IMR-90 (cell line): ENCODE measurements around the gene AATF. TPM values are rescaled to one million over a fixed set of nuclear protein-coding genes. Genes with fewer than 3 reads are reported as not detected.

ENCODE experiments used
- ATAC-seq: fragments of 200-7000 bp; cut with Tn5 transposase; 2 replicates; pipeline ENCODE4 v1.9.1; 2020; ENCODE audit warnings: low read depth, mild to moderate bottlenecking, moderate library complexity
- BruUV-seq: library from RNA; stranded (reverse); fragments of 400-500 nt; replicated peaks from 2 replicates; lab custom pipeline; 2021; lab: Mats Ljungman, UMichigan
- CTCF ChIA-PET: fragments of 300-600 bp; formaldehyde crosslinking; extraction: SDS; loops from one replicate; lab custom pipeline; 2021; ENCODE audit warnings: antibody characterized with exemption; lab: Yijun Ruan, JAX
- POLR2A ChIA-PET: fragments of 300-600 bp; sonication (Branson Sonifier 250); formaldehyde crosslinking; loops from one replicate; lab custom pipeline; 2022; ENCODE audit warnings: antibody characterized with exemption; ENCODE audit not compliant: unreplicated experiment; lab: Charles Lee
- DNase-seq: peaks from one replicate; pipeline ENCODE4 v3.0.0; 2013
- H2AFZ ChIP-seq: replicated peaks from 2 replicates; pipeline ENCODE3; 2013; ENCODE audit warnings: low read length, mild to moderate bottlenecking; ENCODE audit not compliant: poor library complexity
- H2AK5ac ChIP-seq: 2 replicates; pipeline ENCODE4 v1.6.1; 2013; ENCODE audit warnings: low read depth, low read length, inconsistent platforms
- H2AK9ac ChIP-seq: replicated peaks from 2 replicates; pipeline ENCODE3; 2013; ENCODE audit warnings: mild to moderate bottlenecking, low read depth, low read length, moderate library complexity; ENCODE audit not compliant: poor library complexity
- H2BK120ac ChIP-seq: 2 replicates; pipeline ENCODE4 v1.6.1; 2013; ENCODE audit warnings: low read depth, low read length, inconsistent platforms
- H2BK15ac ChIP-seq: 3 replicates; pipeline ENCODE4 v1.6.1; 2013; ENCODE audit warnings: low read depth, low read length, inconsistent platforms
- H2BK20ac ChIP-seq: 2 replicates; pipeline ENCODE4 v1.6.1; 2013; ENCODE audit warnings: low read depth, mild to moderate bottlenecking, inconsistent platforms, low read length, moderate library complexity
- H2BK5ac ChIP-seq: 2 replicates; pipeline ENCODE4 v1.6.1; 2013; ENCODE audit warnings: mild to moderate bottlenecking, low read depth, low read length, inconsistent platforms; ENCODE audit not compliant: poor library complexity, severe bottlenecking
- H3K14ac ChIP-seq: replicated peaks from 2 replicates; pipeline ENCODE4 v1.6.1; 2013; ENCODE audit warnings: low read depth, low read length, inconsistent platforms
- H3K18ac ChIP-seq: 2 replicates; pipeline ENCODE4 v1.6.1; 2013; ENCODE audit warnings: low read depth, low read length, control low read depth
- H3K23ac ChIP-seq: 2 replicates; pipeline ENCODE4 v1.6.1; 2013; ENCODE audit warnings: low read depth, low read length, inconsistent platforms
- H3K27ac ChIP-seq: 2 replicates; pipeline ENCODE4 v1.5.1; 2013; ENCODE audit warnings: mild to moderate bottlenecking, control low read depth, low read length; ENCODE audit not compliant: insufficient read depth
- H3K27me3 ChIP-seq: 2 replicates; pipeline ENCODE4 v1.6.1; 2013; ENCODE audit warnings: low read length; ENCODE audit not compliant: control insufficient read depth, insufficient read depth
- H3K36me3 ChIP-seq: 2 replicates; pipeline ENCODE4 v1.6.1; 2013; ENCODE audit warnings: low read length, mixed read lengths; ENCODE audit not compliant: control insufficient read depth, insufficient read depth
- H3K4ac ChIP-seq: 2 replicates; pipeline ENCODE4 v1.6.1; 2013; ENCODE audit warnings: low read depth, low read length, inconsistent platforms
- H3K4me1 ChIP-seq: 2 replicates; pipeline ENCODE4 v1.6.1; 2013; ENCODE audit warnings: low read length, mixed read lengths; ENCODE audit not compliant: control insufficient read depth, insufficient read depth
- H3K4me2 ChIP-seq: 2 replicates; pipeline ENCODE4 v1.6.1; 2013; ENCODE audit warnings: low read depth, mild to moderate bottlenecking, control low read depth, low read length, moderate library complexity
- H3K4me3 ChIP-seq: 2 replicates; pipeline ENCODE4 v1.5.1; 2013; ENCODE audit warnings: low read depth, mild to moderate bottlenecking, control low read depth, low read length, moderate library complexity; ENCODE audit not compliant: insufficient read depth
- H3K56ac ChIP-seq: 2 replicates; pipeline ENCODE4 v1.6.1; 2013; ENCODE audit warnings: low read length, inconsistent platforms; ENCODE audit not compliant: insufficient read depth; ENCODE audit errors: extremely low read depth
- H3K79me1 ChIP-seq, 2 experiments: 2 replicates each; pipeline ENCODE4 v1.6.1; 2013; ENCODE audit warnings: low read length in 2 of 2, inconsistent platforms in 1 of 2, low read depth in 1 of 2
- H3K9ac ChIP-seq: 2 replicates; pipeline ENCODE4 v1.6.1; 2013; ENCODE audit warnings: low read depth, low read length, control low read depth
- H3K9me1 ChIP-seq: 2 replicates; pipeline ENCODE4 v1.6.1; 2013; ENCODE audit warnings: low read length, inconsistent platforms; ENCODE audit not compliant: insufficient read depth
- H3K9me3 ChIP-seq: 2 replicates; pipeline ENCODE4 v1.6.1; 2013; ENCODE audit warnings: low read length; ENCODE audit not compliant: control insufficient read depth, insufficient read depth
- H4K20me1 ChIP-seq: 2 replicates; pipeline ENCODE4 v1.6.1; 2013; ENCODE audit warnings: low read length, inconsistent platforms; ENCODE audit not compliant: insufficient read depth
- H4K5ac ChIP-seq: 2 replicates; pipeline ENCODE4 v1.6.1; 2013; ENCODE audit warnings: mild to moderate bottlenecking, low read depth, low read length, control low read depth
- H4K8ac ChIP-seq, 2 experiments: 2 replicates each; pipeline ENCODE4 v1.6.1; 2013; ENCODE audit warnings: low read depth in 2 of 2, low read length in 2 of 2, control low read depth in 1 of 2, inconsistent platforms in 1 of 2
- H4K91ac ChIP-seq: 2 replicates; pipeline ENCODE4 v1.6.1; 2013; ENCODE audit warnings: low read depth, low read length, inconsistent platforms; ENCODE audit not compliant: insufficient read depth
- BHLHE40 ChIP-seq: fragments of 150-350 bp; IDR thresholded peaks from 2 replicates; pipeline ENCODE4 v1.6.1; 2016; ENCODE audit warnings: mild to moderate bottlenecking, low read depth, low read length
- CEBPB ChIP-seq: IDR thresholded peaks from 2 replicates; pipeline ENCODE4 v1.6.1; 2012; ENCODE audit warnings: low read depth, low read length, improper control_type of control experiment
- CHD1 ChIP-seq: IDR thresholded peaks from 2 replicates; pipeline ENCODE4 v1.6.1; 2012; ENCODE audit warnings: low read depth, low read length, improper control_type of control experiment
- FOS ChIP-seq: fragments of 150-350 bp; IDR thresholded peaks from 2 replicates; pipeline ENCODE4 v1.6.1; 2016; ENCODE audit warnings: low read depth, low read length
- MAFK ChIP-seq: IDR thresholded peaks from 2 replicates; pipeline ENCODE4 v1.6.1; 2012; ENCODE audit warnings: low read depth, low read length, improper control_type of control experiment
- MXI1 ChIP-seq: IDR thresholded peaks from 2 replicates; pipeline ENCODE4 v1.6.1; 2012; ENCODE audit warnings: low read depth, mild to moderate bottlenecking, low read length, moderate library complexity, borderline replicate concordance
- NFE2L2 ChIP-seq: fragments of 150-350 bp; IDR thresholded peaks from 2 replicates; pipeline ENCODE4 v1.6.1; 2016; ENCODE audit warnings: low read depth, mild to moderate bottlenecking, low read length
- POLR2A ChIP-seq: IDR thresholded peaks from 2 replicates; pipeline ENCODE4 v1.6.1; 2012; ENCODE audit warnings: mild to moderate bottlenecking, low read depth, low read length
- RAD21 ChIP-seq: IDR thresholded peaks from 2 replicates; pipeline ENCODE4 v1.6.1; 2012; ENCODE audit warnings: low read length, improper control_type of control experiment
- RCOR1 ChIP-seq: IDR thresholded peaks from 2 replicates; pipeline ENCODE4 v1.6.1; 2012; ENCODE audit warnings: mild to moderate bottlenecking, low read length, improper control_type of control experiment; ENCODE audit not compliant: insufficient replicate concordance
- RFX5 ChIP-seq: IDR thresholded peaks from 2 replicates; pipeline ENCODE4 v1.8.0; 2012; ENCODE audit warnings: low read depth, mild to moderate bottlenecking, low read length, moderate library complexity
- dilution Hi-C: fragments of 300-500 bp; cut with HindIII; formaldehyde crosslinking; loops from one replicate; pipeline ENCODE4 v1.14.3; 2018; ENCODE audit warnings: low sequenced_read_pairs; ENCODE audit not compliant: unreplicated experiment
- in situ Hi-C: fragments of 300-500 bp; cut with MboI; formaldehyde crosslinking; loops from 3 replicates; pipeline ENCODE4 v1.14.3; 2019; ENCODE audit warnings: low sequenced_read_pairs, inconsistent platforms, mixed read lengths
- intact Hi-C: fragments of 100-400 bp; cut with micrococcal nuclease; formaldehyde crosslinking; loops from 2 replicates; pipeline ENCODE4 v1.10.0; 2022
- polyA plus RNA-seq, 3 experiments: library from polyadenylated mRNA; depleted of rRNA; stranded (reverse); fragments of >200 nt; gene quantifications; 2 replicates each; pipeline ENCODE4 v1.2.3, GENCODE V29; 2012; ENCODE audit warnings: low replicate concordance in 1 of 3
- total RNA-seq: library from RNA; depleted of rRNA; stranded (reverse); fragments of >200 nt; gene quantifications from 2 replicates; pipeline ENCODE4 v1.2.3, GENCODE V29; 2012
- TF ChIP-seq, protein P1 (sequence below): conservative IDR thresholded peaks from 2 replicates; pipeline ENCODE4 v1.5.1; 2012; ENCODE audit warnings: mild to moderate bottlenecking, low read depth, low read length, improper control_type of control experiment
- TF ChIP-seq, protein P2 (sequence below): fragments of 150-350 bp; IDR thresholded peaks from 2 replicates; pipeline ENCODE4 v1.6.1; 2017; ENCODE audit warnings: mild to moderate bottlenecking, antibody characterized with exemption, low read length, low read depth
- TF ChIP-seq, protein P3 (sequence below): fragments of 150-350 bp; IDR thresholded peaks from 2 replicates; pipeline ENCODE4 v1.6.1; 2016; ENCODE audit warnings: low read depth, mild to moderate bottlenecking, low read length, moderate library complexity, borderline replicate concordance

The AATF gene
- total and polyA plus RNA-seq, 2 of the 4 experiments (the other 2 are of a cell fraction): 21.0 to 34.8 TPM

DNA sequence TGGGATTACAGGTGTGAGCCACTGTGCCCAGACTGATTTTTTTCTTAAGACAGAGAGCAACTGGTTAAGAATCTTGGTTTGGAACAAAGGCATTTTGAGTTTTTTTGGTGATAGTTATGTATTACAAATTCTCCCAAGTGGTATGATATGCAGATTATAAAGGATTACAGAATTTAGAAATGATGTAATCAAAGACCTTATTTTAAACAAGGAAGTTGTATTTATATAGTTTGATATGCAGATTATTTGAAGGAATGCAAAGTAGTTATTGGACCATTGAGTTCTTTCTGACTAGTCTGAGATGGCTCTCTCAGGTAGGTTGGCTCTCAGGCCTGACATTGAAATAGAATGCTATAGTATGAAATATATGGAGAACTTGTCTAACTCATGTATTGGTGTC, 34.9 kb downstream of the AATF start:
- no peak overlapping the region for H4K5ac ChIP-seq
- no peak overlapping the region for H2AK5ac ChIP-seq
- no peaks in the 10 kb centered on the region for H3K9me3 ChIP-seq
- H4K20me1 ChIP-seq: no peaks in the 10 kb centered on the region; the same call in 1 of the 2 replicates
- in situ Hi-C loops: no loop called here
- no peak overlapping the region for H2BK15ac ChIP-seq
- H2AFZ ChIP-seq: no peak overlapping the region
- intact Hi-C loops: no loop called here
- dilution Hi-C loops: no loop called here
- H2BK20ac ChIP-seq: no peak overlapping the region
- ChIA-PET CTCF (no interaction called here), POLR2A (no interaction called here)
- H3K4me3 ChIP-seq: no peak overlapping the region
- no peak overlapping the region for H3K4me2 ChIP-seq
- peaks cover 14 to 20% of the 10 kb centered on the region in 2 experiments for H3K79me1 ChIP-seq
- no peak for ATAC-seq
- H3K14ac ChIP-seq: no peak overlapping the region
- no peak overlapping the region for H3K56ac ChIP-seq
- H4K91ac ChIP-seq: no peak overlapping the region
- no TSS peak for BruUV-seq
- H2BK5ac ChIP-seq: no peak overlapping the region
- TF ChIP-seq, protein P1, sequence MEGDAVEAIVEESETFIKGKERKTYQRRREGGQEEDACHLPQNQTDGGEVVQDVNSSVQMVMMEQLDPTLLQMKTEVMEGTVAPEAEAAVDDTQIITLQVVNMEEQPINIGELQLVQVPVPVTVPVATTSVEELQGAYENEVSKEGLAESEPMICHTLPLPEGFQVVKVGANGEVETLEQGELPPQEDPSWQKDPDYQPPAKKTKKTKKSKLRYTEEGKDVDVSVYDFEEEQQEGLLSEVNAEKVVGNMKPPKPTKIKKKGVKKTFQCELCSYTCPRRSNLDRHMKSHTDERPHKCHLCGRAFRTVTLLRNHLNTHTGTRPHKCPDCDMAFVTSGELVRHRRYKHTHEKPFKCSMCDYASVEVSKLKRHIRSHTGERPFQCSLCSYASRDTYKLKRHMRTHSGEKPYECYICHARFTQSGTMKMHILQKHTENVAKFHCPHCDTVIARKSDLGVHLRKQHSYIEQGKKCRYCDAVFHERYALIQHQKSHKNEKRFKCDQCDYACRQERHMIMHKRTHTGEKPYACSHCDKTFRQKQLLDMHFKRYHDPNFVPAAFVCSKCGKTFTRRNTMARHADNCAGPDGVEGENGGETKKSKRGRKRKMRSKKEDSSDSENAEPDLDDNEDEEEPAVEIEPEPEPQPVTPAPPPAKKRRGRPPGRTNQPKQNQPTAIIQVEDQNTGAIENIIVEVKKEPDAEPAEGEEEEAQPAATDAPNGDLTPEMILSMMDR: no peak
- TF ChIP-seq MXI1: no peak
- TF ChIP-seq FOS: no peak
- TF ChIP-seq, protein P2, sequence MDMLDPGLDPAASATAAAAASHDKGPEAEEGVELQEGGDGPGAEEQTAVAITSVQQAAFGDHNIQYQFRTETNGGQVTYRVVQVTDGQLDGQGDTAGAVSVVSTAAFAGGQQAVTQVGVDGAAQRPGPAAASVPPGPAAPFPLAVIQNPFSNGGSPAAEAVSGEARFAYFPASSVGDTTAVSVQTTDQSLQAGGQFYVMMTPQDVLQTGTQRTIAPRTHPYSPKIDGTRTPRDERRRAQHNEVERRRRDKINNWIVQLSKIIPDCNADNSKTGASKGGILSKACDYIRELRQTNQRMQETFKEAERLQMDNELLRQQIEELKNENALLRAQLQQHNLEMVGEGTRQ: no peak
- no peak for TF ChIP-seq CEBPB
- no peak for TF ChIP-seq CHD1
- no peak for TF ChIP-seq RCOR1
- no peak for TF ChIP-seq RFX5
- TF ChIP-seq POLR2A: no peak
- no peak for TF ChIP-seq BHLHE40
- no peak for TF ChIP-seq NFE2L2
- no peak for TF ChIP-seq MAFK
- TF ChIP-seq, protein P3, sequence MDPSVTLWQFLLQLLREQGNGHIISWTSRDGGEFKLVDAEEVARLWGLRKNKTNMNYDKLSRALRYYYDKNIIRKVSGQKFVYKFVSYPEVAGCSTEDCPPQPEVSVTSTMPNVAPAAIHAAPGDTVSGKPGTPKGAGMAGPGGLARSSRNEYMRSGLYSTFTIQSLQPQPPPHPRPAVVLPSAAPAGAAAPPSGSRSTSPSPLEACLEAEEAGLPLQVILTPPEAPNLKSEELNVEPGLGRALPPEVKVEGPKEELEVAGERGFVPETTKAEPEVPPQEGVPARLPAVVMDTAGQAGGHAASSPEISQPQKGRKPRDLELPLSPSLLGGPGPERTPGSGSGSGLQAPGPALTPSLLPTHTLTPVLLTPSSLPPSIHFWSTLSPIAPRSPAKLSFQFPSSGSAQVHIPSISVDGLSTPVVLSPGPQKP: no peak
- TF ChIP-seq RAD21: no peak
- H4K8ac ChIP-seq: no peak overlapping the region
- no peaks in the 10 kb centered on the region for H3K9me1 ChIP-seq
- no peak overlapping the region for H2AK9ac ChIP-seq
- no peak overlapping the region for H3K18ac ChIP-seq
- no peaks in the 10 kb centered on the region for H3K27me3 ChIP-seq
- no peak overlapping the region for H3K9ac ChIP-seq
- H2BK120ac ChIP-seq: no peak overlapping the region
- no peak for DNase-seq
- H3K4me1 ChIP-seq: peaks cover 1% of the 10 kb centered on the region; the same call in 1 of the 2 replicates
- H3K23ac ChIP-seq: no peak overlapping the region
- no peak overlapping the region for H3K4ac ChIP-seq
- H3K27ac ChIP-seq: no peak overlapping the region
- H3K36me3 ChIP-seq: peaks cover 11% of the 10 kb centered on the region
